HG03575 (cell line): ENCODE data around the gene ETV6.
A peak's percentile ranks its signal among the peaks of the same experiment; 100 is the strongest.

ENCODE experiments used
- ATAC-seq: cut with Tn5 transposase; IDR thresholded peaks from one replicate; pipeline ENCODE4 v1.9.1; 2021; ENCODE audit not compliant: unreplicated experiment, insufficient number of reproducible peaks, low FRiP score; ENCODE audit errors: extremely low read depth

Gene ETV6

GRCh38 chr12:11855983-11856374 is 206.5 kb downstream of the ETV6 start:
- ATAC-seq = peak; percentile 56

- ATAC-seq = no peak
Measured at GRCh38 chr12:11856971-11857370, 207.5 kb downstream of the ETV6 start.

GRCh38 chr12:11859705-11860425 is 210.4 kb downstream of the ETV6 start:
- no peak for ATAC-seq

GRCh38 chr12:11861155-11861863 is 211.8 kb downstream of the ETV6 start:
- no peak for ATAC-seq

- no peak for ATAC-seq
Measured at GRCh38 chr12:11861864-11862600, 212.6 kb downstream of the ETV6 start.

- no peak for ATAC-seq
Measured at GRCh38 chr12:11862798-11863197, 213.3 kb downstream of the ETV6 start.

- no peak for ATAC-seq
Measured at GRCh38 chr12:11863478-11863906, 214.0 kb downstream of the ETV6 start.

- ATAC-seq = no peak
Measured at GRCh38 chr12:11863988-11864387, 214.5 kb downstream of the ETV6 start.

GRCh38 chr12:11865824-11866223 is 216.3 kb downstream of the ETV6 start:
- no peak for ATAC-seq

GRCh38 chr12:11868027-11868426 is 218.6 kb downstream of the ETV6 start:
- ATAC-seq = no peak

GRCh38 chr12:11869406-11869805 is 219.9 kb downstream of the ETV6 start:
- ATAC-seq = no peak

- ATAC-seq = no peak
Measured at GRCh38 chr12:11870041-11870451, 220.6 kb downstream of the ETV6 start.

- ATAC-seq = no peak
Measured at GRCh38 chr12:11872055-11872454, 222.6 kb downstream of the ETV6 start.

GRCh38 chr12:11875414-11875935 is 226.0 kb downstream of the ETV6 start:
- ATAC-seq = no peak

- no peak for ATAC-seq
Measured at GRCh38 chr12:11876307-11876706, 226.8 kb downstream of the ETV6 start.

- ATAC-seq = no peak
Measured at GRCh38 chr12:11877102-11877826, 227.8 kb downstream of the ETV6 start.

GRCh38 chr12:11877869-11878780 is 228.7 kb downstream of the ETV6 start:
- no peak for ATAC-seq

GRCh38 chr12:11879306-11879705 is 229.8 kb downstream of the ETV6 start:
- ATAC-seq = no peak
